GM23338 (cell line): ENCODE results near the gene NAPSA. TPM values are rescaled to one million over a fixed set of nuclear protein-coding genes. Genes with fewer than 3 reads are reported as not detected.

Experiments
- ATAC-seq: fragments of 200-7000 bp; cut with Tn5 transposase; 3 replicates; pipeline ENCODE4 v1.9.1; 2020
- DNase-seq: peaks from one replicate; pipeline ENCODE4 v3.0.0-alpha.2; 2015; ENCODE audit warnings: low spot score
- H2AFZ ChIP-seq: fragments of 200-600 bp; sonication (generic); 2 replicates; pipeline ENCODE4 v1.8.0; 2016; ENCODE audit warnings: antibody characterized with exemption, mild to moderate bottlenecking, moderate library complexity
- H3F3A ChIP-seq: fragments of 200-600 bp; sonication (generic); replicated peaks from 2 replicates; pipeline ENCODE4 v1.8.0; 2017; ENCODE audit warnings: antibody characterized with exemption, mixed run types, low read depth
- H3K27ac ChIP-seq: fragments of 200-600 bp; sonication (generic); 2 replicates; pipeline ENCODE4 v1.6.1; 2016; ENCODE audit warnings: low read depth
- H3K27me3 ChIP-seq: fragments of 200-600 bp; sonication (generic); 2 replicates; pipeline ENCODE4 v1.8.0; 2016; ENCODE audit warnings: mild to moderate bottlenecking, mixed run types, moderate library complexity; ENCODE audit not compliant: insufficient read depth
- H3K36me3 ChIP-seq: fragments of 200-600 bp; sonication (generic); 2 replicates; pipeline ENCODE4 v1.8.0; 2016; ENCODE audit warnings: mild to moderate bottlenecking; ENCODE audit not compliant: insufficient read depth
- H3K4me1 ChIP-seq: fragments of 200-600 bp; sonication (generic); 2 replicates; pipeline ENCODE4 v1.8.0; 2016; ENCODE audit warnings: mild to moderate bottlenecking, moderate library complexity; ENCODE audit not compliant: insufficient read depth
- H3K4me2 ChIP-seq: fragments of 200-600 bp; sonication (generic); 2 replicates; pipeline ENCODE4 v1.7.1; 2017; ENCODE audit warnings: mixed run types
- H3K4me3 ChIP-seq: fragments of 200-600 bp; sonication (generic); 2 replicates; pipeline ENCODE4 v1.6.1; 2016; ENCODE audit warnings: mixed run types
- H3K79me2 ChIP-seq: fragments of 200-600 bp; sonication (generic); replicated peaks from 2 replicates; pipeline ENCODE4 v1.8.0; 2017; ENCODE audit warnings: mild to moderate bottlenecking; ENCODE audit not compliant: insufficient read depth
- H3K9me2 ChIP-seq: fragments of 200-600 bp; sonication (generic); 2 replicates; pipeline ENCODE4 v1.8.0; 2017; ENCODE audit not compliant: insufficient read depth
- H4K20me1 ChIP-seq: fragments of 200-600 bp; sonication (generic); replicated peaks from 2 replicates; pipeline ENCODE4 v1.8.0; 2017; ENCODE audit warnings: mild to moderate bottlenecking; ENCODE audit not compliant: insufficient read depth
- H3K27ac Mint-ChIP-seq: 2 replicates; pipeline ENCODE4 v1.8.0; 2020; ENCODE audit warnings: inconsistent platforms, mild to moderate bottlenecking, moderate library complexity, mixed read lengths
- H3K27me3 Mint-ChIP-seq: 3 replicates; pipeline ENCODE4 v1.8.0; 2022; ENCODE audit warnings: low read depth, mild to moderate bottlenecking, moderate library complexity, mixed read lengths, inconsistent platforms; ENCODE audit not compliant: insufficient read depth, poor library complexity
- H3K36me3 Mint-ChIP-seq: 3 replicates; pipeline ENCODE4 v1.8.0; 2021; ENCODE audit warnings: low read depth, mild to moderate bottlenecking, inconsistent platforms, moderate library complexity, mixed read lengths
- H3K4me1 Mint-ChIP-seq: 3 replicates; pipeline ENCODE4 v1.8.0; 2020; ENCODE audit warnings: mild to moderate bottlenecking, inconsistent platforms, mixed read lengths
- H3K4me3 Mint-ChIP-seq: 3 replicates; pipeline ENCODE4 v1.8.0; 2021; ENCODE audit warnings: moderate library complexity, mild to moderate bottlenecking, inconsistent platforms, mixed read lengths
- H3K9me3 Mint-ChIP-seq: 3 replicates; pipeline ENCODE4 v1.8.0; 2020; ENCODE audit warnings: moderate library complexity, mild to moderate bottlenecking, inconsistent platforms, mixed read lengths
- CREB1 ChIP-seq: fragments of 250-450 bp; sonication (Bioruptor Pico); IDR thresholded peaks from 2 replicates; pipeline ENCODE4 v1.5.0; 2020; ENCODE audit warnings: low read depth, mild to moderate bottlenecking, moderate library complexity
- CTCF ChIP-seq, 2 experiments: fragments of 200-600 bp in 1 of 2; sonication (generic) in 1 of 2; conservative IDR thresholded peaks; 2 replicates each; pipeline versions ENCODE4 v1.5.1 to v1.6.1; 2016 to 2017; ENCODE audit warnings: antibody characterized with exemption in 2 of 2, low read depth in 2 of 2, mild to moderate bottlenecking in 2 of 2, moderate library complexity in 1 of 2
- ETS1 ChIP-seq: IDR thresholded peaks from 2 replicates; pipeline ENCODE4 v1.6.1; 2016; ENCODE audit warnings: antibody characterized with exemption
- EZH2 ChIP-seq: fragments of 200-600 bp; sonication (generic); IDR thresholded peaks from one replicate; pipeline ENCODE4 v1.8.0; 2017; ENCODE audit warnings: antibody characterized with exemption, mild to moderate bottlenecking, low read depth; ENCODE audit not compliant: unreplicated experiment
- EZH2phosphoT487 ChIP-seq: fragments of 200-600 bp; sonication (generic); IDR thresholded peaks from one replicate; pipeline ENCODE4 v1.8.1; 2018; ENCODE audit warnings: antibody characterized with exemption; ENCODE audit not compliant: unreplicated experiment
- JUNB ChIP-seq: IDR thresholded peaks from one replicate; pipeline ENCODE4 v1.6.1; 2016; ENCODE audit warnings: antibody characterized with exemption; ENCODE audit not compliant: unreplicated experiment
- NANOG ChIP-seq: IDR thresholded peaks from 2 replicates; pipeline ENCODE4 v1.6.1; 2016; ENCODE audit warnings: antibody characterized with exemption, borderline replicate concordance
- POLR2AphosphoS5 ChIP-seq: IDR thresholded peaks from 2 replicates; pipeline ENCODE4 v1.6.1; 2016; ENCODE audit warnings: antibody characterized with exemption, low read depth
- REST ChIP-seq: IDR thresholded peaks from one replicate; pipeline ENCODE4 v1.6.1; 2018; ENCODE audit warnings: antibody characterized with exemption; ENCODE audit not compliant: unreplicated experiment
- STAT1 ChIP-seq: IDR thresholded peaks from one replicate; pipeline ENCODE4 v1.6.1; 2016; ENCODE audit warnings: antibody characterized with exemption; ENCODE audit not compliant: unreplicated experiment
- ZNF114 ChIP-seq: fragments of 250-450 bp; sonication (Bioruptor Pico); IDR thresholded peaks from 2 replicates; pipeline ENCODE4 v1.5.0; 2020; ENCODE audit warnings: mild to moderate bottlenecking, moderate library complexity
- ZNF331 ChIP-seq: fragments of 250-450 bp; sonication (Bioruptor Pico); IDR thresholded peaks from 2 replicates; pipeline ENCODE4 v1.5.0; 2020; ENCODE audit warnings: low read depth, mild to moderate bottlenecking, moderate library complexity
- ZNF462 ChIP-seq: fragments of 250-450 bp; sonication (Bioruptor Pico); IDR thresholded peaks from 2 replicates; pipeline ENCODE4 v1.5.0; 2020; ENCODE audit warnings: mild to moderate bottlenecking, moderate library complexity
- polyA plus RNA-seq: library from polyadenylated mRNA; unstranded; fragments of >200 nt; fragmentation: Nextera tagmentation; extraction: Ambion mirVana; gene quantifications from 2 replicates; pipeline ENCODE4 v1.2.1, GENCODE V29; 2016
- total RNA-seq: library from RNA; depleted of rRNA; stranded (reverse); fragments of >200 nt; shearing (Covaris generic); gene quantifications from 2 replicates; pipeline ENCODE4 v1.2.3, GENCODE V29; 2014

Gene NAPSA
- total and polyA plus RNA-seq, 2 experiments from 2014 or later, result 0.14 to 0.99 TPM

GRCh38 chr19:50327461-50328223 is 37.8 kb downstream of the NAPSA start:
- H2AFZ ChIP-seq, result no peak overlapping the region
- peak overlapping the region; percentile 86 for H3K4me3 ChIP-seq
- H3K27me3 ChIP-seq, result peaks cover 25% of the 10 kb centered on the region
- ATAC-seq, result no peak
- H3K36me3 Mint-ChIP-seq, result peaks cover 52% of the 10 kb centered on the region
- H3K4me1 Mint-ChIP-seq, result no peaks in the 10 kb centered on the region
- peak overlapping the region; percentile 92 for H3K4me2 ChIP-seq
- no peak overlapping the region for H3K4me3 Mint-ChIP-seq
- H3K9me3 Mint-ChIP-seq, result peaks cover 81% of the 10 kb centered on the region
- TF ChIP-seq JUNB, result no peak
- no peak for TF ChIP-seq ZNF462
- no peak for TF ChIP-seq CREB1 (CRISPR knock-in tag)
- TF ChIP-seq EZH2phosphoT487, result no peak
- no peak for TF ChIP-seq ZNF114
- no peak for TF ChIP-seq CTCF (conservative IDR thresholded peaks at IDR 0.05; ENCODE audit: low read depth in 2 of 2)
- TF ChIP-seq ZNF331 (CRISPR knock-in tag), result no peak
- no peak for TF ChIP-seq ETS1
- no peak for TF ChIP-seq NANOG
- no peak for TF ChIP-seq POLR2AphosphoS5
- no peak for TF ChIP-seq STAT1
- no peak for TF ChIP-seq EZH2
- no peak for TF ChIP-seq REST
- H3K79me2 ChIP-seq, result peaks cover 16% of the 10 kb centered on the region
- no peaks in the 10 kb centered on the region for H3K36me3 ChIP-seq
- peaks cover 20% of the 10 kb centered on the region for H3F3A ChIP-seq
- no peaks in the 10 kb centered on the region for H3K9me2 ChIP-seq
- peaks cover 35% of the 10 kb centered on the region for H3K4me1 ChIP-seq
- peaks cover 17% of the 10 kb centered on the region; the same call in 1 of the 2 replicates for H4K20me1 ChIP-seq
- peak; percentile 23 for DNase-seq
- H3K27ac ChIP-seq, result no peak overlapping the region
- no peak overlapping the region for H3K27ac Mint-ChIP-seq
- H3K27me3 Mint-ChIP-seq, result peaks cover 23% of the 10 kb centered on the region
